Globus pallidus (tissue), 1 donor: ENCODE data around the gene BRS3.
"Not testable (repeated sequence)": the region's sequence is repeated elsewhere in the genome, so short reads cannot be mapped to it uniquely, and the experiment has no call there.

ENCODE experiments used
- DNase-seq: peaks from one replicate; pipeline ENCODE4 v3.0.0-alpha.2; 2015; ENCODE audit warnings: low spot score

BRS3 gene

GRCh38 chrX:136487647-136488046 is at the start of gene BRS3:
BRS3 (plus strand) TSS chrX:136487947; CDS start chrX:136488115, 168 bp downstream.
- DNase-seq: no peak

- no peak for DNase-seq
Measured at GRCh38 chrX:136438192-136438591, 49.6 kb upstream of the BRS3 start.

GRCh38 chrX:136445674-136446073 is 42.1 kb upstream of the BRS3 start:
- not testable (repeated sequence) for DNase-seq

GRCh38 chrX:136446208-136446607 is 41.5 kb upstream of the BRS3 start:
- DNase-seq: no peak

GRCh38 chrX:136447308-136447707 is 40.4 kb upstream of the BRS3 start:
- DNase-seq: no peak

GRCh38 chrX:136447968-136448367 is 39.8 kb upstream of the BRS3 start:
- no peak for DNase-seq

- no peak for DNase-seq
Measured at GRCh38 chrX:136450050-136450830, 37.5 kb upstream of the BRS3 start.

GRCh38 chrX:136452614-136453013 is 35.1 kb upstream of the BRS3 start:
- DNase-seq: no peak

GRCh38 chrX:136453114-136453513 is 34.6 kb upstream of the BRS3 start:
- no peak for DNase-seq

- no peak for DNase-seq
Measured at GRCh38 chrX:136453771-136454170, 34.0 kb upstream of the BRS3 start.

GRCh38 chrX:136456133-136456532 is 31.6 kb upstream of the BRS3 start:
- no peak for DNase-seq

GRCh38 chrX:136457303-136457917 is 30.3 kb upstream of the BRS3 start:
- DNase-seq: no peak

- no peak for DNase-seq
Measured at GRCh38 chrX:136464589-136464988, 23.2 kb upstream of the BRS3 start.

GRCh38 chrX:136467303-136467702 is 20.4 kb upstream of the BRS3 start:
- DNase-seq: no peak

- DNase-seq: no peak
Measured at GRCh38 chrX:136468391-136469103, 19.2 kb upstream of the BRS3 start.

- DNase-seq: no peak
Measured at GRCh38 chrX:136473663-136474062, 14.1 kb upstream of the BRS3 start.

GRCh38 chrX:136475236-136475635 is 12.5 kb upstream of the BRS3 start:
- DNase-seq: no peak

- no peak for DNase-seq
Measured at GRCh38 chrX:136476501-136476900, 11.2 kb upstream of the BRS3 start.

GRCh38 chrX:136477026-136477425 is 10.7 kb upstream of the BRS3 start:
- no peak for DNase-seq

GRCh38 chrX:136480383-136480782 is 7.4 kb upstream of the BRS3 start:
- no peak for DNase-seq

- DNase-seq: no peak
Measured at GRCh38 chrX:136488706-136489105, 959 bp downstream of the BRS3 start.

- no peak for DNase-seq
Measured at GRCh38 chrX:136491832-136492231, 4.1 kb downstream of the BRS3 start.

- DNase-seq: no peak
Measured at GRCh38 chrX:136493011-136493410, 5.3 kb downstream of the BRS3 start.
